NCI-H1417 (cell line): ENCODE results near the gene DHX30.
"Not testable (repeated sequence)": the region's sequence is repeated elsewhere in the genome, so short reads cannot be mapped to it uniquely, and the experiment has no call there.

Source experiments
- DNase-seq, 3 experiments: peaks; one replicate each; lab custom pipeline; 2025; lab: John Stamatoyannopoulos, UW

The DHX30 gene

GRCh38 chr3:47877719-47878118, 74.8 kb downstream of the DHX30 start:
- DNase-seq: no peak

- DNase-seq: no peak
Measured at GRCh38 chr3:47882338-47882737, 79.4 kb downstream of the DHX30 start.

- no peak for DNase-seq
Measured at GRCh38 chr3:47884603-47885002, 81.7 kb downstream of the DHX30 start.

GRCh38 chr3:47885168-47885567, 82.2 kb downstream of the DHX30 start:
- no peak for DNase-seq

GRCh38 chr3:47887991-47888390, 85.1 kb downstream of the DHX30 start:
- DNase-seq: not testable (repeated sequence)

GRCh38 chr3:47888986-47889757, 86.2 kb downstream of the DHX30 start:
- no peak for DNase-seq

GRCh38 chr3:47890126-47890827, 87.3 kb downstream of the DHX30 start:
- no peak for DNase-seq

GRCh38 chr3:47890828-47891612, 88.1 kb downstream of the DHX30 start:
- DNase-seq: no peak

- DNase-seq: no peak
Measured at GRCh38 chr3:47891613-47892005, 88.7 kb downstream of the DHX30 start.

GRCh38 chr3:47892286-47893040, 89.5 kb downstream of the DHX30 start:
- DNase-seq: peak in 1 of 3 experiments; percentile 6

GRCh38 chr3:47895241-47895640, 92.3 kb downstream of the DHX30 start:
- no peak for DNase-seq

- no peak for DNase-seq
Measured at GRCh38 chr3:47896736-47897135, 93.8 kb downstream of the DHX30 start.

- no peak for DNase-seq
Measured at GRCh38 chr3:47897954-47898353, 95.0 kb downstream of the DHX30 start.

GRCh38 chr3:47899495-47900108, 96.7 kb downstream of the DHX30 start:
- no peak for DNase-seq
